Embryonic facial prominence (tissue), 1 donor: Measurements from ENCODE around the gene YES1.
"Not testable (repeated sequence)": the region's sequence is repeated elsewhere in the genome, so short reads cannot be mapped to it uniquely, and the experiment has no call there.

ENCODE experiments used
- DNase-seq: peaks from one replicate; pipeline ENCODE4 v3.0.0-alpha.2; 2016; ENCODE audit errors: extremely low spot score

Gene YES1

GRCh38 chr18:685438-685837 lies 126.6 kb downstream of the YES1 start:
- no peak for DNase-seq

- no peak for DNase-seq
Observed at GRCh38 chr18:683531-683930, 128.5 kb downstream of the YES1 start.

- DNase-seq, result no peak
Observed at GRCh38 chr18:682833-683232, 129.2 kb downstream of the YES1 start.

GRCh38 chr18:682416-682815 lies 129.6 kb downstream of the YES1 start:
- DNase-seq, result not testable (repeated sequence)

GRCh38 chr18:681985-682384 lies 130.1 kb downstream of the YES1 start:
- DNase-seq, result no peak

- no peak for DNase-seq
Observed at GRCh38 chr18:680392-680791, 131.7 kb downstream of the YES1 start.

- no peak for DNase-seq
Observed at GRCh38 chr18:679516-679915, 132.5 kb downstream of the YES1 start.

GRCh38 chr18:678482-679182 lies 133.4 kb downstream of the YES1 start:
- no peak for DNase-seq

- no peak for DNase-seq
Observed at GRCh38 chr18:677951-678381, 134.1 kb downstream of the YES1 start.

GRCh38 chr18:677145-677544 lies 134.9 kb downstream of the YES1 start:
- no peak for DNase-seq

- DNase-seq, result no peak
Observed at GRCh38 chr18:676736-677135, 135.3 kb downstream of the YES1 start.

- DNase-seq, result no peak
Observed at GRCh38 chr18:676069-676468, 136.0 kb downstream of the YES1 start.

GRCh38 chr18:675307-675706 lies 136.7 kb downstream of the YES1 start:
- no peak for DNase-seq

GRCh38 chr18:673769-674168 lies 138.3 kb downstream of the YES1 start:
- DNase-seq, result no peak

GRCh38 chr18:673317-673716 lies 138.7 kb downstream of the YES1 start:
- DNase-seq, result no peak
